Stimulated activated CD4-positive, alpha-beta T cell treated with anti-CD3 and anti-CD28 coated beads, TNF-alpha, amount 100 ng/mL, for 48 hours (primary cell): ENCODE measurements around the gene PRR5.
"Not testable (repeated sequence)": the region's sequence is repeated elsewhere in the genome, so short reads cannot be mapped to it uniquely, and the experiment has no call there.

Experiments
- DNase-seq, 3 donors: peaks; one replicate each; pipeline ENCODE4 v3.0.0-alpha.2; 2020; ENCODE audit warnings: low read depth in 3 of 3

The PRR5 gene

DNA sequence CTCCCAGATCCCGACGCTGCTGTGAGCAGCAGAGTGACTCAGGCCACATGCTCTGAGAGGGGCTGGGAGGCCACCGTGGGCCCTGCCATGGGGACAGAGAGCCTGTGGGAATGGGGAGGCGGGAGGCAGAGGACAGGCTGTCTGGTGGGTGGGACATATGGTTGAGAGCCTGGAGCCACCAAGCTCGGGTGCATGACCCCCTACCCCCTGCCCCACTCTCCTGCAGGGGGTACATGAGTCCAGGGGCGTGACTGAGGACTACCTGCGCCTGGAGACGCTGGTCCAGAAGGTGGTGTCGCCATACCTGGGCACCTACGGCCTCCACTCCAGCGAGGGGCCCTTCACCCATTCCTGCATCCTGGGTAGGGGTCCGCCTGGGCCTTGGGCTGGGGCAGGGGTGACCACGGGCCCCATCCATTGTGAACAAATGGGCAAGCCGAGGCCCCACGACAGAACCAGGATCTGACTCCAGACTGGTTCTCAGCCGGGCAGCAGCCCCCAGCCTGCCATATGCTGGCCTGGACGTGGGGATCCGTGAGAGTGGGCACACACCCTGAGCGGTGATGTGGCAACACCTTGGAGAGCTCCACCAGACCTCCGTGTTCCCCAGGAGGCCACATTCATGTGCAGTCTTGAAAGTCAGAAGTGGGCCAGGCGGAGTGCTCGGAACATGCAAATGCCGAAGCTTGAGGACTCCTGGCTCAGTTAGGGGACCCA is 33.0 kb downstream of the PRR5 start:
- no peak for DNase-seq

DNA sequence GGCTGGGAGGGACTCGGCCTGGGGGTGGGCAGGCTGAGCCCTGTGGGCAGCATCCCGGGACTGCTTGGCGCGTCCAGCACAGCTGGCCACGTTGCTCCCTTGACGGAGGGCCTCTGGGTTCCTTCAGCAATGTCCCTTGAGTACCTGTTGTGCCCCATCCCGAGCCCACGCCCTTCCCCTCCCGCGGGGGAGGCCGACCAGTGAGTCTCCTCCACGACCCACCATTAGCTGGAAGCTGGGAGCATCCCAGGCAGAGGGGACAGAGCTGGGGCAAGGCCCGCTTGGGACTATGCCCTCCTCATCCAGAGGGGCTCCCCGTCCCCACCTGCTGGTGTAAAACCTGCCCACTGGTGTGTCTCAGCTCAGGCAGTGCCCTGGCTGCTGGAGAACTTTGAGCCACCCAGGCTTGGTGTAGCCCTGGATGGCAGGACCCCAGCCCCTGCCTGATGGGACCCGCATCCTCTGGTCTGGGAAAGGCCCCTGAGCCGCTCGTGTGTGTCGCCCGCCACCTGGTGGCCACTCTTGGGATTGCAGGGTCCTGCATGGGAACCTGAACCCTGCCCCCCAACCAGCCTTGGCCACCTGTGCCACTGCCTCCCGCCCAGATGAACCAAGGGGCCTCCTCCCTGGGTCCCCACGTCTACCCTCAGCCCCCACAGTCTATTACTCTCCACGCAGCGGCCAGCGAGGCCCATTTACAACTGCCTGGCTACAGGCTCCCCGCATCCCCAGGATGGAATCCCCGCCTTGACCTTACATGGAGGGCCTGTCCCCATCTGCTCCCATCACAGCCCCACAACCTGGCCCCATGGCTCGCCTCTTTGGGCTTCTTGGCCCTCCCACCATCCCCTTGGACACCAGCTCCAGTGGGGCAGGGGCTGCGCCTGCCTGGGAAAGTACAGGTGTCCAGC is 33.8 kb downstream of the PRR5 start:
- peak; percentile 58 to 77 (median 74) for DNase-seq

DNA sequence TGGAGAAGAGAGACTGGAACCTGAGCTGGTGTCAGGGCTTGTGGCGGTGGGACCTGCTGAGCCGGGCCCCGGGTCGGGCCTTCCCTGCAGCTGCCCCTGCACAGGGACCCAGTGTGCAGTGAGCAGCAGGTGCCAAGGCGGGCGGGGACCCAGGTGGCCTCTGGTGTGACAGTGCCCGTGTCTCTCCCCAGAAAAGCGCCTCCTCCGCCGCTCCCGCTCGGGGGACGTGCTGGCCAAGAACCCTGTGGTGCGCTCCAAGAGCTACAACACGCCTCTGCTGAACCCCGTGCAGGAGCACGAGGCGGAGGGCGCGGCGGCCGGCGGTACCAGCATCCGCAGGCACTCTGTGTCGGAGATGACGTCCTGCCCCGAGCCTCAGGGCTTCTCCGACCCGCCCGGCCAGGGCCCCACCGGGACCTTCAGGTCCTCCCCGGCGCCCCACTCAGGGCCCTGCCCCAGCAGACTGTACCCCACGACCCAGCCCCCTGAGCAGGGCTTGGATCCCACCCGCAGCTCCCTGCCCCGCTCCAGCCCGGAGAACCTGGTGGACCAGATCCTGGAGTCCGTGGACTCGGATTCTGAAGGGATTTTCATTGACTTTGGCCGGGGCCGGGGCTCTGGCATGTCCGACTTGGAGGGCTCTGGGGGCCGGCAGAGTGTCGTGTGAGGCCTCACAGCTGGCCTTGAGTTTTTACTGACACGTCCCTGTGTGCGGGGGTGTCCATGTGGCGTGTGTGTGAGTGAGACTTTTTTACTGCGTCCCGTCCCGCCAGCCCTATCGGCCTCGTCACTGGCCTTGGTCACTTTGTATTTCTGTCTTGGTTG is 34.8 kb downstream of the PRR5 start:
- no peak for DNase-seq

DNA sequence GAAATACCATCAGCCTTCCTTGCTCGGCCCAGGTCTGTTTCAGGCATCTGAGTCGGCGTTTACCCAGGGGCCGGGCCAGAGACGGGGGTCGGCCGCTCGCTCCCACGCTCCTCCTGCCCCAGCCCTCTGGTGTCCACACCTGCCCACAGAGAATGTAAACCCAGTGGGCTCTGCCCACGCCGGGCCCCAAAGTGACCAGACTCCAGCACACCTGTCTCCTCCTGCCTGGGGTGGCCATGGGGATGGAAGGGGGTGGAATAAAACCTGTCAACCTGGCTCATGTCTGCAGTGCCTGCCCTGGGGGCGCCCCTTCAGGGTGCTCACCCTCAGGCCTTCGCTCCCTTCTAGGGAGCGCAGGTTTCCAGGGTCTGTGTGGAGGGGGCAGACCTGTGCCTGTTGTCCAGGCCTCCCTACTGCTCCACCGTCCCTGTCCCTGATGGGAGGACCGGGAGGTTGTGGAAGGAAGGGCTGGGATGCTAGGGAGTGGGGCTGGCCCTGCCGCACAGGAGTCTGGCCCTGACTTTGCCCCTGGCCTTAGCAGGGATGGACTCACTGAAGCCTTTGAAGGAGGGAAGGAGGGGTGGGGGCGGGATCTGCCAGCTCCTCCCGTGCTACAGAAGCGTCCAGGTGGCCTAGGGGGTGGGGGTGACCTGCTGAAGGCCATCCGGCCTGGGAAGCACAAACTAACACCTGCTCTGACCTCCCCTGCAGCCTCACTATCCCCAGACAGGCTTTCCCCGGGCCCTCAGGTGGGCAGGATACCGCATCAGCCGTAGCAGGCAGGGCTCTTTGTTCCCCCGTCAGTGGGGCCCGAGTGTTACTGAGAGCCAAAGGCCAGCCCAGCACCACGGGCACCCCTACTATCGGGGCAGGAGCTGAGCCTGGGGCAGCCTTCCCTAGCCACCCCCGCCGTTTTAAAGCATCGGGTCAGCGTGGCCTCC is 35.7 kb downstream of the PRR5 start:
- DNase-seq = no peak

DNA sequence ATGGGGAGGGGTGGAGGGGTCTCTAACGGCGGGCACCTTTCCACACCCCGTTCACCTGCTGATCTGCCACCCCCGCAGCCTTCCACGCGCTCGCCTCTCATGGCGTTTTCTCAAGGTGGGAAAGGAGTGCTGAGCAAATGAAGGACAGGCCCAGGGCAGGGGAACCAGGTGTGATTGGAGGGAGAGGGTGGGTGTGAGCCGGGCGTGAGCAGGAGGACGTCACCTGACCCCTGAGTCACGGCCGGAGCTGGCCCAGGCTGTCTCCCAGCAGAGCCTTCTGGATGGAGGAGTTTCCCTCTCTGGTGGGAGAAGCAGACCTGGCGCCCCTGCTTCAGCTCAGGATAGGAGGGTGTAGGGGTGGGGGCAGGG is 36.3 kb downstream of the PRR5 start:
- DNase-seq = no peak

DNA sequence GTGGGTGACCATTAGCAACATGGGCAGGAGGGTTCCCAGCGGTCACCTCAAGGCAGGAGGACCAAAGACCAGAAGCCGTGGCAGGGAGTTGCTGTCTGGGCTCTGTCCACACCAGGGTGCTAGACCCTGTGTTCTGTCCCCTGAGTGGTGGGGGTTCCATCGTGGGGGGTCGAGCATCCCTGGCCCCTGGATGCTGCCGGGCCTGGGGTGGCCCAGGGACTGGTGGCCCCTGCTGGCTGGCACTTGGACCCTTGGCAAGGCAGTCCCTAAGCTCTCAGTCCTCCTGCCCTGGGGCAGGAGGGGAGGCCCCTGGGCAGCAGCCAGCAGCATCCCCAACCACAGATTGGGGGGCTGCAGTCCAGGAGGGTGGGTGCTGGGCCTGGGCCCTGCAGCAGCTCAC is 37.0 kb downstream of the PRR5 start:
- no peak for DNase-seq

DNA sequence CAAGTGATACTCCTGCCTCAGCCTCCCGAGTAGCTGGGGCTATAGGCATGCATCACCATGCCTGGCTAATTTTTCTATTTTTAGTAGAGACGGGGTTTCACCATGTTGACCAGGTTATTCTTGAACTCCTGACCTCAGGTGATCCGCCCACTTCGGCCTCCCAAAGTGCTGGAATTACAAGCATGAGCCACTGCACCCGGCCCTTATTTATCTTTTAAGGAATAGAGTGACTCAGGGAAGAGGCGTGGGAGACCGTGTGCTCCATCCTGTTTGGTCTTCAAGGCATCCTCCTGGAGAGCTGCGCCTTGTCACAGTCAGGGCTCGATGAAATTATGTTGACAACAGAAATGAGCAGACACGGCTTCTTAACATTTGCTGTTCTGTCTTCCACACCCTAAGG is 37.7 kb downstream of the PRR5 start:
- not testable (repeated sequence) for DNase-seq

DNA sequence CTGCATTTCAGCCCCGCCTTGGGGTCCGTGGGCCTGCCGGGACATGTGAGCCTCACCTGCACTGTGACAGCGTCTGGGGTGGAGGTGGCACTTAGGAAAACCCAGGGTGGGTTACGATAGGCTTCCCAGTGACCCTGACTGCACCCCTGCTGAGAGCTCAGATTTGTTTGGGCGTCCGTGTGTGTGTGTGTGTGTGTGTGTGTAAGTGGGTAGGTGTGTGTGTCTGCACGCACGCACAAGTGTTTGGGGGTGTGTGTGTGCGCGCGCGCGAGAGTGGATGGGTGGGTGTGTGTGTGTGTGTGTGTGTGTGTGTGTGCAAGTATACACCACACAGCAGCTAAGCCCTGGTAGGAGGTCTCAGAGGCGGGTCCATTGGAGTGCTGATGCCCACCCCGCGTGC is 38.3 kb downstream of the PRR5 start:
- no peak for DNase-seq

DNA sequence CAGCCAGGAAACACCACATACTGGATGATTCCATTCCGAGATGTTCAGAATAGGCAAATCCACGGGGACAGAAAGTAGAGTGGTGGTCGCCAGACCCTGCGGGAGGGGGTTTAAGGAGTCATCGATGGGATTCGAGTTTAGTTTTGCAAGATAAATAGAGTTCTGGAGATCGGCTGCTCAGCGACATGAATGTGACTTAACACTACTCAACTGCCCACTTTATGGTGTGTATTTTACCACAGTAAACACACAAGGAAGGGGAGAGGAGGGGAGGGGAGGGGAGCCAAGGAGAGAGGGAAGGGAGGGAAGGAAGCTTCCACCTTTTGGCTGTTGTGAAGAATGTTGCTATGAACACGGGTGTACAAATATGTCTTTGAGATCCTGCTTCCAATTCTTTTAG is 39.9 kb downstream of the PRR5 start:
- DNase-seq = no peak

DNA sequence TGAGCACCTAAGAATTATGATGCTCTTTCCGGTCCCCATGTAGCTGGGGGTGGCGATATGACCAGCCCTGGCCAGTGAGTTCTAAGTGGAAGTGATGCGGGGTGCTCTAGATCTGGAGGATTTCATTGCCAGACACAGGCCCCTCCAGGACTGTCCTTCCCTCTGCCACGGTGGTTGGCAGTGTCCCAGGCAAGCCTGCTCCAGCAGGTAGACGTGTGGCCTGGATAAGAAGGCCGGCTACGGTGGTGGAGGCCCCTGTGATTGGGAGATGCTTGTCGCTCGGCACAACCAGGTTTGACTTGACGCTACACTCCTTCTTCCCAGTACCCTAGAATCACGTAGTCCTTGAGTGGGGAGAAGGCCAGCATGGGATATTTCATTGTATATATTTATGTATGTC is 41.2 kb downstream of the PRR5 start:
- no peak for DNase-seq

DNA sequence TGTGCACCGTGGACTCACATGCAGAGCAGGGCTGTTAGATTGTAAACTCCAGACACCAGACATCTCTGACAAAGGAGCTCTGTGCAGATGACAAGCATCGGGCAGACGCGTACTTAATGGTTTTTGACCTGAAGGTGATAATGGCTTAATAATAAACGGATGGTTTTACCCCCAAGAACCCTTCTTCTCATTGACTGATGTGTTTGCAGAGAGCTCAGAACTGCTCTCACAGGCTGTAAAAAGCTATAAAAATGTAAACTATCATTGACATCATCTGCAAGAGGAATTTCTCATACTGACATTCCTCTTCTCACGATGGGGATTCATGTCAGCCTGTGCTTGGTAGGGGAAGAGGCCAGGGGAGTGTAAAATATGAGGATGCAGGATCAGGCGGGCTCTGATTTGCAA is 41.8 kb downstream of the PRR5 start:
- no peak for DNase-seq

DNA sequence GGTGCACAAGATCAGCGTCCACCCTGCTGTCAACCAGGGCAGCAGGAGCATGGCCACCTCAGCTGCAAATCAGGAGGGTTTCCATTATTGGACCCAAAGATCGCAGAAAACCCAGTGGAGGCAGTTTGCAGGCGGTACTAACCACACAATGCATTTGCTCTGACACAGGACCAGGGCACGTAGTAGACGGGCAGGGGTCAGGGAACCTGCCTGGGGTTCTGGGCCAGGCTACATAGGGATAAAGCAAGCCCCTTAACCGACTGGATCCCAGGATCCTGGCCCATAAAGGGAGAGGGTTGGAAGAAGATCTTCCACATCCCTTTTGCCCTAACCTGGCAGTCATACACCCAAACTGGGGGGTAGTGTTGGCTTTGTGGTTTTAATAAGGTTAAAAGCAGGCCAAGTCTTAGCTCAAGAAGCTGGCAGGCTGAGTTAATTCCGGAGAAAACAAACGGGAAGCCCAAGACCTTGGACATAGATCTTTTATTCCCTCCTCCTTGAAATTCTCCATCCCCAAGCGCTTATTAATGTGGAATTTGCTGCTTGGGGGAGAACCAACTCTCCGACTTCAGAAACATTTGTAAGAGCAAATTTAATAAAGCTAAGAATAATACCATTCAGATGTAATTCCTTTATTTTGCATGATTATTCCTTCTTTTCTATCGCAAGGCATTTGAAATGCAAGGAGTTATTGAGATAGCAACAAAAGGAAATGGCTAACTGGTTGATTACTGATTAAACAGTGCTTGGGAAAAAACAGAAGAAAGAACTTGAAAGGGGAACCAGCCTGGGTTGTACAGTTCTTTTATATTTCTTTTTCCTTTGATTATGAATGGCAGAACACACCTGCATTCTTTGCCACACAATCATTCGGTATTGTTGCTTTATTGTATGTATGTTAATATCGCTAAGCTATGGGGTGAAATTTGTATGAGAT is 44.1 kb downstream of the PRR5 start:
- DNase-seq = no peak

DNA sequence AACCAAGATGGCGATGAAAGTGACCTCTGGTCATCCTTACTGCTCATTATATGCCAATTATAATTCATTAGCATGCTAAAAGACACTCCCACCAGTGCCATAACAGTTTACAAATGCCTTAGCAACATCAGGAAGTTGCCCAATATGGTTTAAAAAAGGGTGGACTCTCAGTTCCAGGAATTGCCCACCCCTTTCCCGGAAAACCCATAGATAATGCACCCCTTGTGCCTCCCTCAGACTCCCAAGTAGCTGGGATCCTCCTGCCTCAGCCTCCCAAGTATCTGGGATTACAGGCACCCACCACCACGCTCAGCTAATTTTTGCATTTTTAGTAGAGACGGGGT is 45.8 kb downstream of the PRR5 start:
- DNase-seq = not testable (repeated sequence)

DNA sequence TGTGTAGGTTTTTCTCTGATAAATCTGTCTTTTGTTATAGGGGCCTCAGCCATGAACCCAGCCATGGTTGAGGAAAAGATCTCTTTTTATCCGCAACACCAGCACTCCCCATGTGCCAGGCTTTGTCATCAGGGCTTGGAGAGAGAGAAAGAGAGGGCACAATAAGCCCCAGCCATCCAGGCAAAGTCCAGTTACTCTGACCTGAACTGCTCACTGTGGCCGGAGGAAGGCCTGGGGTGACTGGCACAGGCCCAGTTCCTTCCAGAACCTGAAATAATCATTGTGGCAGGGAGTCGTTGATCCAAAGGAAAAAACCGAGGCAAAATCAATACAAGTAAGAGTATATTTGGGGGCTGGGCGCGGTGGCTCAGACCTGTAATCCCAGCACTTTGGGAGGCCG is 46.5 kb downstream of the PRR5 start:
- no peak for DNase-seq

DNA sequence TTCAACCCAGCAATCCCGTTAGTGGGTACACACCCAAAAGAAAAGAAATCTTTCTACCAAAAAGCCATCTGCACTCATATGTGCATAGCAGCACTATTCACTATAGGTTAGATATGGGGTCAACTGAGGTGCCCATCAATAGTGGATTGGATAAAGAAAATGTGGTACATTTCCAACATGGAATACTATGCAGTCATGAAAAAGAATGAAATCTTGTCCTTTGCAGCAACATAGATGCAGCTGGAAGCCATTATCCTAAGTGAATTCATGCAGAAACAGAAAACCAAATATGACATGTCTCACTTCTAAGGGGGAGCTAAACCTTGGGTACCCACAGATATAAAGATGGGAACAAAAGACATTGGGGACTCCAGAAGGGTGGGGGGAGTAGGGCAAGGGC is 48.5 kb downstream of the PRR5 start:
- DNase-seq = no peak

DNA sequence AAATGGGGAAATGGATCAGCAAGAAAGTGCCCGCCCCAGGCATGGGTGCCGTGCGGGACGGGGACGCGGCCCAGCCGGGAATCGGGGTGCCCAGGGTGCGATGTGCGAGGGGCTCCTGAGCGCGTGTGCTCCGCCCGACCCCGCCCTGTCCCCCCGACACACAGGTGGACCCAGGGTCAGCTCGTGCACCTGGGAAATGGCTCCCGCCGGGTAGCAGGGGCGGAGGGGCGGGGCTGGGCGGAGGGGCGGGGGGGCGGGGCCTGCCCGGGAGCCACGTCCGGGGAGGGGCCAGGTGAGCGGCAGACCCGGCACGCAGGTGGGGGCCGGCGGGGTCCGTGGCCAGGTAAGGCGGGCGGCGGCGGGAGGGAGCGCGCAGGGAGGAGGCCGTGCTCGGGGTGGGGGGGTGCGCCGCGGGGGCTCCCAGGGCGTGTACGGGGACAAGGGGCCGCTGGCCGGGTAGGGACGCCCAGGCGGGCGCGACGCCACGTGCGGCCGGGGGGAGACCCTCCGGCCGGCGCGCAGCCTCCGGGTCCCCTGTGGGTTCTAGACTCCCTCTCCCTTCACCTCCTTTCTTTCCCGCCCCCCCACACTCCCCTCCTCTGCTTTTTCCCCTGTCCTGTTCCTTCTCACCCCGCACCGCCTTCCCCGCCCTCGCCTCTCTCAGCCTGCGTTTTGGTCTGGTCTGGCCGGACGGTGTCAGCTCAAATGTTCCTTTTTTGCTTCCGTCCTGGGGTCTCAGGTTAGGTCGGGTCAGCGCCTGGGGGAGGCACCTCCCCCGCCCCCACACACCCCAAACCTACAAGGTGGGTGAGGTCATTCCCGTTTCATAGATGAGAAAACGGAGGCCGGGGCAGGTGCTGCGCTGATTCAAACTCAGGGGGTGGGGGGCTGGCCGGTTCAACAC is 50.5 kb downstream of the PRR5 start, which contains the start of gene ARHGAP8:
TSS of gene ARHGAP8 (plus strand) at position 291 of the 904 bp plus-strand sequence. CDS start 33,953 bp downstream, outside the sequence.
- peak in 1 of 3 donors; percentile 25 for DNase-seq

DNA sequence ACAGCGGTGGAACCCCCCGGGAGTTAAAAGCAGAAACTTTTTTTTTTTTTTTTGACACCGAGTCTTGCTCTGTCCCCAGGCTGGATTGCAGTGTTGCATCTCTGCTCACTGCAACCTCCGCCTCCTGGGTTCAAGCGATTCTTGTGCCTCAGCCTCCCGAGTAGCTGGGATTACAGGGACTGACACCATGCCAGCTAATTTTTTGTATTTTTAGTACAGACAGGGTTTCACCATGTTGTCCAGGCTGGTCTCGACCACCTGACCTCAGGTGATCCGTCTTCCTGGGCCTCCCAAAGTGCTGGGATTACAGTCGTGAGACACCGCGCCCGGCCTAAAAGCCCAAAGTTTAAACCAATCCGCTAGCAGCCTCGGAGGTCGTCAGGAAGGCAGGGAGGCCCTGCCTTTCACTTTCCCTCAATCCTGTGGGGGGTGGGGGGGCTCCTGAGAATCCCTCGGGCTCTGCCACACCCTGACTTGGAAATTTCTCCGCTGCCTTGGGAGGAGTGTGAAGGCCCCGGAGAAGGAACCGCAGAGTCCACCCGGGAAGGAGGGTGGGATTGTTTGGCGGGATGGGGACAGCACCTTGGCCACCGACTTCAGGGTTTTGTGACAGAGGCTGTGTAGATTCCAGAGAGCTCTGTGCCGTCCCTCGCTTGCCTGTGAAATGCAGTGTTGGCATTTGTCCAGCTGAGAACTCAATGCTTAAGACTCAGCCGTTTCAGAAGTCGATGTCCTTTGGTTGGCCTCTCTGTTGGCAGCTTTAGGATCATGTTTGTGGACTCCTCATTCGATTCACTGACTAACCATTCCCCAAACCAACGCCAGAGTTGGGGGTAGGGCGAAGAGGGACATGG is 51.4 kb downstream of the PRR5 start:
- DNase-seq = no peak

DNA sequence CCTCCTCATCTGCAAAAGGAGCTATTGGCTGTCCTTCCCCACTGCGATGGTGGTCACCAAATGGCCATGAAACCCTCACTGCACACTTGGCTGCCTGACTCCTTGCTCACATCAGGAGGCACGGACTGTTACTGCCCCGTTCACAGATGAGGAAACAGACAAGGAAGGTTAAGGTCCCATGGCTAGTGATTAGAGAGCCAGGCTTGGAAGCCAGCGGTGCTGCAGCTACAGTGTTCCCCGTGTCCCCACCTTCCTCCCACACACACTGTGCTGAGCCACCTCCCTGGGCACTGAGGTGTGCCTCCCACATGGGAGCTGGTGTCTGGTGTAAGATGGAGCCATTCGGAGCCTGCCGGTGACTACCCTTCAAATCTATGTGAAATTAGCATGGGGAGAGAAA is 53.0 kb downstream of the PRR5 start:
- no peak for DNase-seq
